NCI-H146 (cell line): Measurements from ENCODE around the gene CCDC81.

Experiments
- DNase-seq: peaks from one replicate; lab custom pipeline; 2025; lab: John Stamatoyannopoulos, UW

The CCDC81 gene

DNA sequence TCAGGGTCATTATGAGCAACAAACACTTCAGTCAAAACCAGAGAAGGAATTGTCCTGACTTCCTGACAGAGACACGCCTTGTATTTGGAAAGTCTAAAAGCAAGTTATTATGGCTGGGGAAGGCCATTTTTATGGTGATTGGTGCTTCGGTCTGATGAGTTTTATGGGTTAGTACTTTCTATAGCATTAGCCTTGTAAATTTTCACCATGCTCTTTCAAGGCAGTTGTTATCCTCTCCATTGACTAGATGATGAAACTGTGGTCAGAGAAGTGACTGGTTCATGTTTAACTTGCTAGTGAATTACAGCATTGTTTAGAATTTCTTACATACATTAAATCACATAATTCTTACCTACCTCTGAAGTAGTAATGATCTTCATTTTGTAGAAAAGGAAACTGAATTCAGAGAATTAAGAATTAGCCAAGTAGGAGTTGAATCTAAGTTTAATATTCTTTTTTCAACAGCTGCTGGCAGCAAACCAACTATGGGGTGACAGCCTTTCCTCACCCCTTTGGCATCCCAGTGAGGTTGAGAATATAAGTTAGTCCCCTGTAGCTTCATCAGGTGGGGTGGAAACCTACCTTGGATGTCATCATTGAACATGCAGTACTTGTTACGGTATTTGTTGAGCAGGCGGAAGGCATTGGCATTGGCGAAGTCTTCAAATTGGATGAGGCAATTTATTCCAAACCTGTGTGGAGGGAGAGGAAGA lies 90.0 kb downstream of the CCDC81 start:
- DNase-seq = no peak

DNA sequence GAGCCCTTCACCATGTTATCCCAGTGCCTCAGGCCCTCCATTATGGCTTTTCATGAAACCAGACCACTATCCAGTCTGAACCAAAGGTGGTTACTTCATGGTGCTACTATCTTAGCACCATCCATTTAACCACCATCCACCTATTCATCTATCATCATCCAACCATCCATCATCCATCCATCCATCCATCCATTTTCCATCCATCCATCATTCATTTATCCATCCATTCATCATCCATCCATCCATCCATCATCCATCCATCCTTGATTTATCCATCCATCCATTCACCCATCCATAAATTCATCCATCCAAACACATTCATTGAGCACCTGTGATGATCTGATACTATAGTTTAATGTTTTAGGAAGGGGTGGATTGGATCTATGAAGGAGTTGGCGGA lies 93.5 kb downstream of the CCDC81 start:
- DNase-seq = no peak

DNA sequence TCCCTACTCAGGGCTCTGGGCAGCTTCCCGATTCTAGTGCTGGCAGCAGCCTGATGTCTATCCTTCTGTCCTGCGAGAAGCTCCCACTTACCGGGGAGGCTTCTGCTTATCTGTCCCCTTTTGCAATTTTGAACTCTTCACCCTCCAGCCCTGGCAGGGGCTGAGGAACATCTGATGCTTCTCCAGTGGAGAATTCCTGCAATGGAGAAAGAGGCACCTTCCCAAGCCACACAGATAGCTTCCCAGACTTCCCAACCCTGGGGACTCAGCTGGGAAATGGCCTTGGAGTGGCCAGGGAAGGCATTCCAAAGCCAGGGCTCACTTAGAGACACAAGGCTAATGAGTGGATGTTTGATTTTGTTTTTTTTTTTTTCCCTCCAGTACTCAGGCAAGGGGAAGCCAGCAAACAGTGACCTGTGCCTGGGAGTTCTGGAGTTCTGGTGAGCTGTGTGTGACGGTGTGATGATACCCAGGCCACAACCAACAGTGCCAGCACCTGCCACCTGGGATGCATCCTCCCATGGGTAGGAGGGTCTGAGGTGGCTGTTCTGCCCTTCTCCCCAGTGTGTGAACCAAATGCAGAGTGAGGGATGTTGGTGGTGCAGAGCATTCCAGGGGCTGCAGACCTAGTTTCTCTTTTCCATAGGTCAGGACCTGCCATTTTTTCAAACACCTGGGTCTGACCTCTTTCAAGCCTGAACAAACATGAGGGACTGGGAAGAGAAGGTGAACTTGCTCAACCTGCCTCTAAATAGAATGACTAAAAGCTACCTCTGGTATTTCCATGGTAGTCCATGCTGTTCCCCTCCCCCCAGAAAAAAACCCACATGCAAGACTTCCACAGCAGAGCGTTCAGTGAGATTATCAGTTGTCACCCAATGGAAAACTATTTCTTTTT lies 95.1 kb downstream of the CCDC81 start:
- no peak for DNase-seq
